ENCODE data around the gene GJB4. TPM values are rescaled to one million over a fixed set of nuclear protein-coding genes. Genes with fewer than 3 reads are reported as not detected.

Gene GJB4
- polyA plus RNA-seq, 2 of the 4 experiments (the other 2 are of a cell fraction), result not detected

DNA sequence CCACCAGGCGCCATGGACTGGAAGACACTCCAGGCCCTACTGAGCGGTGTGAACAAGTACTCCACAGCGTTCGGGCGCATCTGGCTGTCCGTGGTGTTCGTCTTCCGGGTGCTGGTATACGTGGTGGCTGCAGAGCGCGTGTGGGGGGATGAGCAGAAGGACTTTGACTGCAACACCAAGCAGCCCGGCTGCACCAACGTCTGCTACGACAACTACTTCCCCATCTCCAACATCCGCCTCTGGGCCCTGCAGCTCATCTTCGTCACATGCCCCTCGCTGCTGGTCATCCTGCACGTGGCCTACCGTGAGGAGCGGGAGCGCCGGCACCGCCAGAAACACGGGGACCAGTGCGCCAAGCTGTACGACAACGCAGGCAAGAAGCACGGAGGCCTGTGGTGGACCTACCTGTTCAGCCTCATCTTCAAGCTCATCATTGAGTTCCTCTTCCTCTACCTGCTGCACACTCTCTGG lies 25.2 kb downstream of the GJB4 start:
- Histone ChIP-seq H3K4me2 (no peak overlapping the region), H3K4me1 (peaks cover 9% of the 10 kb centered on the region; the same call in 1 of the 3 replicates), H3K4me3 (no peak overlapping the region), H3K9me3 (no peaks in the 10 kb centered on the region), H3K27ac (no peak overlapping the region)
- no peak for ATAC-seq
- WGBS (ENCODE audit: missing lambda C conversion rate), result 88% methylated on average over 16 of the region's 28 CpGs
- TF ChIP-seq, protein P1, sequence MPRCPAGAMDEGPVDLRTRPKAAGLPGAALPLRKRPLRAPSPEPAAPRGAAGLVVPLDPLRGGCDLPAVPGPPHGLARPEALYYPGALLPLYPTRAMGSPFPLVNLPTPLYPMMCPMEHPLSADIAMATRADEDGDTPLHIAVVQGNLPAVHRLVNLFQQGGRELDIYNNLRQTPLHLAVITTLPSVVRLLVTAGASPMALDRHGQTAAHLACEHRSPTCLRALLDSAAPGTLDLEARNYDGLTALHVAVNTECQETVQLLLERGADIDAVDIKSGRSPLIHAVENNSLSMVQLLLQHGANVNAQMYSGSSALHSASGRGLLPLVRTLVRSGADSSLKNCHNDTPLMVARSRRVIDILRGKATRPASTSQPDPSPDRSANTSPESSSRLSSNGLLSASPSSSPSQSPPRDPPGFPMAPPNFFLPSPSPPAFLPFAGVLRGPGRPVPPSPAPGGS (IDR thresholded peaks at IDR 0.05), result no peak
- no peak for TF ChIP-seq MAZ (IDR thresholded peaks at IDR 0.05; ENCODE audit: borderline replicate concordance, low read depth, low read length)
- TF ChIP-seq EHF (CRISPR knock-in tag; IDR thresholded peaks at IDR 0.05), result no peak
- no peak for TF ChIP-seq ZFP36 (IDR thresholded peaks at IDR 0.05; ENCODE audit: borderline replicate concordance, partially characterized antibody)
- TF ChIP-seq HDAC2 (IDR thresholded peaks at IDR 0.05), result no peak
- TF ChIP-seq CBX8 (IDR thresholded peaks at IDR 0.05), result no peak
- TF ChIP-seq EHMT2 (IDR thresholded peaks at IDR 0.05; ENCODE audit: low read depth), result no peak
- no peak for TF ChIP-seq HEYL (CRISPR knock-in tag; IDR thresholded peaks at IDR 0.05)
- no peak for TF ChIP-seq TFCP2L1 (CRISPR knock-in tag; IDR thresholded peaks at IDR 0.05)
- CTCF ChIA-PET, result interaction anchor here (1.1 to 1.2 kb wide), 3 partner anchors 11 to 82 kb away, joined by 3 to 4 read pairs (median 3); no protein-coding TSS in a partner anchor
- POLR2A ChIA-PET, result no interaction called here
- no peak for DNase-seq (ENCODE audit: low read depth in 1 of 2, low spot score in 1 of 2)
- no peak for FAIRE-seq

DNA sequence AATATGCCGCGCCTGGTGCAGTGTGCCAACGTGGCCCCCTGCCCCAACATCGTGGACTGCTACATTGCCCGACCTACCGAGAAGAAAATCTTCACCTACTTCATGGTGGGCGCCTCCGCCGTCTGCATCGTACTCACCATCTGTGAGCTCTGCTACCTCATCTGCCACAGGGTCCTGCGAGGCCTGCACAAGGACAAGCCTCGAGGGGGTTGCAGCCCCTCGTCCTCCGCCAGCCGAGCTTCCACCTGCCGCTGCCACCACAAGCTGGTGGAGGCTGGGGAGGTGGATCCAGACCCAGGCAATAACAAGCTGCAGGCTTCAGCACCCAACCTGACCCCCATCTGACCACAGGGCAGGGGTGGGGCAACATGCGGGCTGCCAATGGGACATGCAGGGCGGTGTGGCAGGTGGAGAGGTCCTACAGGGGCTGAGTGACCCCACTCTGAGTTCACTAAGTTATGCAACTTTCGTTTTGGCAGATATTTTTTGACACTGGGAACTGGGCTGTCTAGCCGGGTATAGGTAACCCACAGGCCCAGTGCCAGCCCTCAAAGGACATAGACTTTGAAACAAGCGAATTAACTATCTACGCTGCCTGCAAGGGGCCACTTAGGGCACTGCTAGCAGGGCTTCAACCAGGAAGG lies 25.8 kb downstream of the GJB4 start:
- ChIA-PET CTCF (interaction anchor here (1.1 to 1.2 kb wide), 3 partner anchors 11 to 82 kb away, joined by 3 to 4 read pairs (median 3); no protein-coding TSS in a partner anchor), POLR2A (no interaction called here)
- Histone ChIP-seq H3K4me2 (no peak overlapping the region), H3K4me3 (no peak overlapping the region), H3K27ac (no peak overlapping the region), H3K9me3 (no peaks in the 10 kb centered on the region), H3K4me1 (peaks cover 9% of the 10 kb centered on the region; the same call in 1 of the 3 replicates)
- ATAC-seq (no peak), FAIRE-seq (no peak), DNase-seq (ENCODE audit: low read depth in 1 of 2, low spot score in 1 of 2) (no peak)
- 83% methylated on average over 22 of the region's 22 CpGs for WGBS (ENCODE audit: missing lambda C conversion rate)
- TF ChIP-seq CHD4 (IDR thresholded peaks at IDR 0.05; ENCODE audit: borderline replicate concordance), result no peak

DNA sequence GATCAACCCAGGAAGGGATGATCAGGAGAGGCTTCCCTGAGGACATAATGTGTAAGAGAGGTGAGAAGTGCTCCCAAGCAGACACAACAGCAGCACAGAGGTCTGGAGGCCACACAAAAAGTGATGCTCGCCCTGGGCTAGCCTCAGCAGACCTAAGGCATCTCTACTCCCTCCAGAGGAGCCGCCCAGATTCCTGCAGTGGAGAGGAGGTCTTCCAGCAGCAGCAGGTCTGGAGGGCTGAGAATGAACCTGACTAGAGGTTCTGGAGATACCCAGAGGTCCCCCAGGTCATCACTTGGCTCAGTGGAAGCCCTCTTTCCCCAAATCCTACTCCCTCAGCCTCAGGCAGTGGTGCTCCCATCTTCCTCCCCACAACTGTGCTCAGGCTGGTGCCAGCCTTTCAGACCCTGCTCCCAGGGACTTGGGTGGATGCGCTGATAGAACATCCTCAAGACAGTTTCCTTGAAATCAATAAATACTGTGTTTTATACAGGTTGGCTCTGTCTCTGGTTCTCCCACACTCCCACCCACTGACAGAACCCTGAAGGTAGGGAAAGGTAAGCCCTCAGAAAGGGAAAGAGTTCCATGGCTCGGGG lies 26.4 kb downstream of the GJB4 start:
- H3K4me1 ChIP-seq, result peaks cover 6% of the 10 kb centered on the region; the same call in 1 of the 3 replicates
- no peak for DNase-seq (ENCODE audit: low read depth in 1 of 2, low spot score in 1 of 2)
- CTCF ChIA-PET, result interaction anchor here (0.6 to 3.8 kb wide), 14 partner anchors 9 to 187 kb away, joined by 3 to 34 read pairs (median 4); partner anchors contain the start of gene SMIM12
- H3K4me3 ChIP-seq, result no peak overlapping the region
- H3K4me2 ChIP-seq, result no peak overlapping the region
- TF ChIP-seq, protein P2, sequence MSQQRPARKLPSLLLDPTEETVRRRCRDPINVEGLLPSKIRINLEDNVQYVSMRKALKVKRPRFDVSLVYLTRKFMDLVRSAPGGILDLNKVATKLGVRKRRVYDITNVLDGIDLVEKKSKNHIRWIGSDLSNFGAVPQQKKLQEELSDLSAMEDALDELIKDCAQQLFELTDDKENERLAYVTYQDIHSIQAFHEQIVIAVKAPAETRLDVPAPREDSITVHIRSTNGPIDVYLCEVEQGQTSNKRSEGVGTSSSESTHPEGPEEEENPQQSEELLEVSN (IDR thresholded peaks at IDR 0.05; ENCODE audit: borderline replicate concordance, low read depth), result no peak
- TF ChIP-seq CEBPB (IDR thresholded peaks at IDR 0.05), result no peak
- TF ChIP-seq, protein P3, sequence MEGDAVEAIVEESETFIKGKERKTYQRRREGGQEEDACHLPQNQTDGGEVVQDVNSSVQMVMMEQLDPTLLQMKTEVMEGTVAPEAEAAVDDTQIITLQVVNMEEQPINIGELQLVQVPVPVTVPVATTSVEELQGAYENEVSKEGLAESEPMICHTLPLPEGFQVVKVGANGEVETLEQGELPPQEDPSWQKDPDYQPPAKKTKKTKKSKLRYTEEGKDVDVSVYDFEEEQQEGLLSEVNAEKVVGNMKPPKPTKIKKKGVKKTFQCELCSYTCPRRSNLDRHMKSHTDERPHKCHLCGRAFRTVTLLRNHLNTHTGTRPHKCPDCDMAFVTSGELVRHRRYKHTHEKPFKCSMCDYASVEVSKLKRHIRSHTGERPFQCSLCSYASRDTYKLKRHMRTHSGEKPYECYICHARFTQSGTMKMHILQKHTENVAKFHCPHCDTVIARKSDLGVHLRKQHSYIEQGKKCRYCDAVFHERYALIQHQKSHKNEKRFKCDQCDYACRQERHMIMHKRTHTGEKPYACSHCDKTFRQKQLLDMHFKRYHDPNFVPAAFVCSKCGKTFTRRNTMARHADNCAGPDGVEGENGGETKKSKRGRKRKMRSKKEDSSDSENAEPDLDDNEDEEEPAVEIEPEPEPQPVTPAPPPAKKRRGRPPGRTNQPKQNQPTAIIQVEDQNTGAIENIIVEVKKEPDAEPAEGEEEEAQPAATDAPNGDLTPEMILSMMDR (IDR thresholded peaks at IDR 0.05), result no peak
- TF ChIP-seq, protein P4, sequence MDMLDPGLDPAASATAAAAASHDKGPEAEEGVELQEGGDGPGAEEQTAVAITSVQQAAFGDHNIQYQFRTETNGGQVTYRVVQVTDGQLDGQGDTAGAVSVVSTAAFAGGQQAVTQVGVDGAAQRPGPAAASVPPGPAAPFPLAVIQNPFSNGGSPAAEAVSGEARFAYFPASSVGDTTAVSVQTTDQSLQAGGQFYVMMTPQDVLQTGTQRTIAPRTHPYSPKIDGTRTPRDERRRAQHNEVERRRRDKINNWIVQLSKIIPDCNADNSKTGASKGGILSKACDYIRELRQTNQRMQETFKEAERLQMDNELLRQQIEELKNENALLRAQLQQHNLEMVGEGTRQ (IDR thresholded peaks at IDR 0.05), result no peak
- TF ChIP-seq EP300 (IDR thresholded peaks at IDR 0.05), result no peak
- TF ChIP-seq BHLHE40 (IDR thresholded peaks at IDR 0.05; ENCODE audit: low read depth, low read length), result no peak
- TF ChIP-seq HEYL (CRISPR knock-in tag; IDR thresholded peaks at IDR 0.05), result no peak
- no peak for TF ChIP-seq SREBF2 (IDR thresholded peaks at IDR 0.05)
- TF ChIP-seq, protein P5, sequence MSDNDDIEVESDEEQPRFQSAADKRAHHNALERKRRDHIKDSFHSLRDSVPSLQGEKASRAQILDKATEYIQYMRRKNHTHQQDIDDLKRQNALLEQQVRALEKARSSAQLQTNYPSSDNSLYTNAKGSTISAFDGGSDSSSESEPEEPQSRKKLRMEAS (IDR thresholded peaks at IDR 0.05), result no peak
- TF ChIP-seq NFE2L2 (conservative IDR thresholded peaks at IDR 0.05; ENCODE audit: low read length), result no peak
- WGBS (ENCODE audit: missing lambda C conversion rate), result 65% methylated on average over 4 of the region's 4 CpGs
- no peak for FAIRE-seq
- POLR2A ChIA-PET, result no interaction called here
- H3K9me3 ChIP-seq, result no peaks in the 10 kb centered on the region
- no peak overlapping the region for H3K27ac ChIP-seq
- peak in 1 of 2 experiments; percentile 24; a peak in 3 of 6 replicates for ATAC-seq

Measured in A549 (cell line).